Measurements from ENCODE around the gene CRYBG2. TPM values are rescaled to one million over a fixed set of nuclear protein-coding genes. Genes with fewer than 3 reads are reported as not detected.

CRYBG2 gene
- total and polyA plus RNA-seq, 2 of the 8 experiments (the other 6 are each of a cell fraction or from before 2014, with no cell fraction given), result 14.2 to 17.0 TPM

- Histone ChIP-seq H3K36me3 (ENCODE audit: control insufficient read depth in 2 of 4, insufficient read depth in 4 of 4, low read length in 3 of 4) (peaks cover 3 to 8% (median 6%) of the 10 kb centered on the region in 4 experiments; a peak in 5 of 8 replicates), H3K79me2 (ENCODE audit: control insufficient read depth in 1 of 2, insufficient read depth in 2 of 2, low read length in 2 of 2) (no peaks in the 10 kb centered on the region), H3K23me2 (ENCODE audit: low read depth, low read length) (no peaks in the 10 kb centered on the region), H2BK5ac (ENCODE audit: low read depth, low read length) (no peak overlapping the region; the same call in 1 of the 2 replicates), H3K4me3 (ENCODE audit: extremely low read depth in 1 of 4, insufficient read depth in 2 of 4, low read depth in 3 of 4, low read length in 4 of 4) (no peak overlapping the region), H3K27ac (ENCODE audit: low read depth, low read length) (no peak overlapping the region), H4K8ac (ENCODE audit: extremely low read depth, insufficient read depth, low read length) (0 out of 2 replicates have a peak overlapping the region, but pooled peaks have one; percentile 51), H2BK15ac (ENCODE audit: low read length) (peak overlapping the region; percentile 20; the same call in 1 of the 2 replicates), H3K23ac (ENCODE audit: insufficient read length) (no peak overlapping the region), H3K27me3 (replicated peaks in 1 of 4; ENCODE audit: control insufficient read depth in 3 of 4, extremely low read depth in 1 of 4, insufficient read depth in 3 of 4, low read length in 3 of 4) (no peaks in the 10 kb centered on the region), H4K91ac (replicated peaks; ENCODE audit: insufficient read length, low read length) (peak overlapping the region; percentile 41), H3K14ac (ENCODE audit: insufficient read length) (no peak overlapping the region), H3K56ac (replicated peaks; ENCODE audit: insufficient read length, low read depth, low read length) (no peak overlapping the region), H4K5ac (ENCODE audit: insufficient read length, low read depth, low read length) (no peak overlapping the region), H3K79me1 (ENCODE audit: low read depth, low read length) (no peaks in the 10 kb centered on the region), H3K4me1 (replicated peaks in 1 of 4; ENCODE audit: control insufficient read depth in 3 of 4, insufficient read depth in 4 of 4, low read length in 3 of 4) (peaks cover 4 to 16% (median 8%) of the 10 kb centered on the region in 4 experiments), H3K18ac (ENCODE audit: extremely low read depth, low read length) (0 out of 2 replicates have a peak overlapping the region, but pooled peaks have one; percentile 19), H3K9ac (replicated peaks in 1 of 4; ENCODE audit: extremely low read depth in 1 of 4, low read depth in 3 of 4, low read length in 3 of 4) (no peak overlapping the region), H4K20me1 (replicated peaks in 1 of 2; ENCODE audit: control insufficient read depth in 1 of 2, insufficient read depth in 2 of 2, low read length in 2 of 2) (no peaks in the 10 kb centered on the region), H2AFZ (ENCODE audit: low read length) (no peak overlapping the region), H3K4me2 (ENCODE audit: insufficient read depth in 1 of 2, low read depth in 2 of 2, low read length in 2 of 2) (0 out of 4 replicates have a peak overlapping the region, but pooled peaks of 1 of the 2 experiments have one; percentile 24), H3K9me3 (ENCODE audit: insufficient read depth in 2 of 2, low read depth in 1 of 2, low read length in 1 of 2) (no peaks in the 10 kb centered on the region), H2BK12ac (ENCODE audit: low read depth, low read length) (peak overlapping the region; percentile 68; the same call in 1 of the 2 replicates), H3K4ac (replicated peaks; ENCODE audit: insufficient read length, low read depth, low read length) (no peak overlapping the region), H2BK120ac (replicated peaks; ENCODE audit: low read depth, low read length) (no peak overlapping the region), H2AK5ac (ENCODE audit: low read depth, low read length) (no peak overlapping the region), H2BK20ac (ENCODE audit: low read length) (no peak overlapping the region)
- FAIRE-seq (no peak), DNase-seq (ENCODE audit: low read depth in 1 of 2, low spot score in 2 of 2) (no peak)
- POLR2A ChIA-PET (ENCODE audit: partially characterized antibody), result interaction anchor here (0.7 to 5.0 kb wide), 18 partner anchors 11 to 153 kb away, joined by 3 to 29 read pairs (median 5); partner anchors contain the start of genes HMGN2, LIN28A, SH3BGRL3 and UBXN11
- 87% methylated on average over 9 of the region's 9 CpGs; no CpG with 5 or more reads in 1 of the 2 experiments for WGBS, 2 experiments (ENCODE audit: extremely low coverage in 1 of 2, insufficient coverage in 1 of 2, insufficient read length in 1 of 2, insufficient replicate concordance in 2 of 2, low coverage in 1 of 2, low lambda C conversion rate in 2 of 2, missing lambda C conversion rate in 1 of 2)
- CTCF ChIA-PET (ENCODE audit: partially characterized antibody), result interaction anchor here (0.6 to 57.0 kb wide), 17 partner anchors 8 to 227 kb away, joined by 3 to 1530 read pairs (median 3); partner anchors contain the start of genes CATSPER4, CEP85, SH3BGRL3 and UBXN11
- no peak for TF ChIP-seq GABPA (IDR thresholded peaks at IDR 0.05; ENCODE audit: borderline replicate concordance, insufficient read depth, low read length)
- TF ChIP-seq KDM5A (IDR thresholded peaks at IDR 0.05; ENCODE audit: low read length), result no peak
- no peak for TF ChIP-seq POLR2AphosphoS5 (IDR thresholded peaks at IDR 0.05; ENCODE audit: low read depth, low read length)
- no peak for TF ChIP-seq BACH1 (IDR thresholded peaks at IDR 0.05; ENCODE audit: low read length)
- no peak for TF ChIP-seq TCF12 (IDR thresholded peaks at IDR 0.05; ENCODE audit: low read depth, low read length)
- TF ChIP-seq TBP (IDR thresholded peaks at IDR 0.05; ENCODE audit: low read depth, low read length), result no peak
- no peak for TF ChIP-seq SIX5 (IDR thresholded peaks at IDR 0.05; ENCODE audit: low read depth, low read length)
- no peak for TF ChIP-seq GTF2F1 (IDR thresholded peaks at IDR 0.05; ENCODE audit: borderline replicate concordance, low read depth, low read length)
- no peak for TF ChIP-seq PHF8 (conservative IDR thresholded peaks at IDR 0.05; ENCODE audit: low read depth, low read length)
- TF ChIP-seq EP300 (IDR thresholded peaks at IDR 0.05; ENCODE audit: borderline replicate concordance in 1 of 2, low read depth in 2 of 2, low read length in 2 of 2), result no peak
- no peak for TF ChIP-seq CREB1 (IDR thresholded peaks at IDR 0.05)
- no peak for TF ChIP-seq SUZ12 (IDR thresholded peaks at IDR 0.05; ENCODE audit: low read length)
Measured at GRCh38 chr1:26318338-26319064, 35.4 kb downstream of the CRYBG2 start.
